ENCODE data around the gene FAM240A. TPM values are rescaled to one million over a fixed set of nuclear protein-coding genes. Genes with fewer than 3 reads are reported as not detected.
A peak's percentile ranks its signal among the peaks of the same experiment; 100 is the strongest.

The FAM240A gene
- total RNA-seq, 2 experiments from 2014 or later = not detected

DNA sequence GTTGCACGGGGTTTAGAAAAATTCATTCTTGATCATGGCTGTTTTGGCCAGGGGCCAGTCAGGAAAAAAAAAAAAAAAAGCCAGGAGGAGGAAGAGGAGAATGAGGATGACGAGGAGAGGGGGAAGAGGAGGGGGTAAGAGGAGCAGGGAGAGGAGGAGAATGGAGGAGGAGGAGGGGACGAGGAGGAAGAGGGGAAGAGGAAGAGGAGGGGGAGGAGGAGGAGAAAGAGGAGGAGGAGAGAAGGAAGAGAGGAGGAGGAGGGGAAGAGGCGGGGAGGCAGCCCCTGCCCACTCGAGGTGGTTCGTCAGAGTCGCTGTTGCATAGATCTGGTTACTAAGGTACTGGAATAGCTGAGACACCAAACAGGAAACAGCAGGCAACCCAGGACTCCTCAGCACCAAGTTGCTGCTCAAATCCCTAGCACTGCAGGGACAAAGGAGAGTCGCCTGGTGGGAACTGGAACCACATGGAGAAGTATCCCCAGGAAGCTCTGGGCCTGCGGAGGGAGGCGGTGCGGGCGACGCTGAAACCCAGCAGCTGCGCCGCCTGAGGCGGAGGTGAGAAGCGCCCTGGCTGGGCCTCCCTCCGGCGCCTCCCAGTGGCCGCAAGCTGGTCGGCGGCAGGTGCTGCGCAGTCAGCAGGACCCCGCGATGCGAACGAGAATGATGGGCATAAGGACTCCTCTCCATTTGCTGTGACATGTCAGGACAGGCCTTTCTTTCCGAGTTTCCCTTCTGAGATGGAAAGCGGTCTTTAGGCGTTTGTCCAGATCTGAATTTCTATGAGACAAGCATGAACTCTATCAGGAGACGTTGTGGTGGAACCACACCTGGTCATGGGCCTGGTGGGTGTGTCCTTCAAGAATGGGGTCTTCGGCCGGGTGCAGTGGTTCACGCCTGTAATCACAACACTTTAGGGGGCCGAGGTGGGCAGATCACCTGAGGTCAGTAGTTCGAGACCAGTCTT is 17.5 kb downstream of the FAM240A start:
- peak; percentile 85 for DNase-seq
- Mint-ChIP-seq H3K9me3 (ENCODE audit: insufficient read depth) (no peaks in the 10 kb centered on the region), H3K27me3 (ENCODE audit: low read depth) (peaks cover 3% of the 10 kb centered on the region), H3K4me1 (ENCODE audit: low read depth) (peaks cover 17% of the 10 kb centered on the region), H3K27ac (no peak overlapping the region), H3K36me3 (ENCODE audit: low read depth) (no peaks in the 10 kb centered on the region), H3K4me3 (peak overlapping the region; percentile 37)
- peak; percentile 100 for ATAC-seq
- ChIA-PET POLR2A (no interaction called here), CTCF (interaction anchor here (0.7 to 11.2 kb wide), 52 partner anchors 9 to 910 kb away, joined by 3 to 222 read pairs (median 5); partner anchors contain the start of genes ALS2CL, CCR5AS, CCRL2 and FAM240A)

DNA sequence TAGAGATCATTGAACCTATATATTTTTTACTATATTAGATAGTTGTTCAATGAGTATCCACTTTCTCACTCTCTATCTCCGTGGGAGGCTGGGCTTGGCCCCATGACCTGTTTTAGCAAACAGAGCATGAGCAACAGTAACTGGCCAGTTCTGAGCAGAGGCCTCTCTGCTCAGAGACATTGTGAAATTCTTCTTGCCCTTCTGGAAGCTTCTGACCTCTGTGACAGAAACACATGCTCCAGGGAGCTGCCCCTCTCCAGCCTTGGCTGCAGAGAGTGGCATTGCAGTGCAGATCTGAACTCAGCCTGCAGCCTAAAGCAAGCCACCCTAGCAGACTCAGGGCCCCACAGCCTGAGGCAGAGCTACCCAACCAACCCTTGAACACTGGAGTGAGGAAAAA is 20.5 kb downstream of the FAM240A start:
- Mint-ChIP-seq H3K9me3 (ENCODE audit: insufficient read depth) (no peaks in the 10 kb centered on the region), H3K27ac (no peak overlapping the region), H3K4me3 (no peak overlapping the region), H3K4me1 (ENCODE audit: low read depth) (peaks cover 19% of the 10 kb centered on the region), H3K36me3 (ENCODE audit: low read depth) (no peaks in the 10 kb centered on the region), H3K27me3 (ENCODE audit: low read depth) (peaks cover 11% of the 10 kb centered on the region)
- ChIA-PET POLR2A (no interaction called here), CTCF (interaction anchor here (1.4 to 11.2 kb wide), 2 partner anchors 136 to 144 kb away, joined by 3 to 222 read pairs; no protein-coding TSS in a partner anchor)
- ATAC-seq (no peak), DNase-seq (no peak)

DNA sequence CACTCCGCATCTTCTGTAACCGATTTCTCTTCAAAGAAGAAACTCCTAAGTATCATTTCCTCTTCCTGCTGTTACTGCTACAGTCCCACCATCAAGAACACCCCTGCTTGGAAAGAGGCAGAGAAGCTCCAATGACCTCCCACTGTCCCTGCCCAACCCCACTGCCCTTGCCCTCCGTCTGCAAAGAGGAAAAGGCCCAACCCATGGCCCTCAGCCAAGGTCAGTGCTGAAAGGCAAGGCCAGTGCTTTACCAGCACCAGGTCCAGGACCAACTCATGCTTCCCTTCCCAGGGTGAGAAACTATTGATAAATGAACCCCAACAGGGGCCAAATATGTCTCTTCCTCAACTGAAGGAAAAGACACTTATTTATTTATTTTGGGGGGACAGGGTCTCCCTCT is 22.5 kb downstream of the FAM240A start:
- no peak for ATAC-seq
- Mint-ChIP-seq H3K4me1 (ENCODE audit: low read depth) (peaks cover 11% of the 10 kb centered on the region), H3K27ac (no peak overlapping the region), H3K27me3 (ENCODE audit: low read depth) (peaks cover 15% of the 10 kb centered on the region), H3K9me3 (ENCODE audit: insufficient read depth) (no peaks in the 10 kb centered on the region), H3K4me3 (no peak overlapping the region), H3K36me3 (ENCODE audit: low read depth) (no peaks in the 10 kb centered on the region)
- no peak for DNase-seq
- POLR2A ChIA-PET = no interaction called here
- CTCF ChIA-PET = interaction anchor here (11.2 kb wide), 1 partner anchor 147 kb away, joined by 222 read pairs; no protein-coding TSS in a partner anchor

DNA sequence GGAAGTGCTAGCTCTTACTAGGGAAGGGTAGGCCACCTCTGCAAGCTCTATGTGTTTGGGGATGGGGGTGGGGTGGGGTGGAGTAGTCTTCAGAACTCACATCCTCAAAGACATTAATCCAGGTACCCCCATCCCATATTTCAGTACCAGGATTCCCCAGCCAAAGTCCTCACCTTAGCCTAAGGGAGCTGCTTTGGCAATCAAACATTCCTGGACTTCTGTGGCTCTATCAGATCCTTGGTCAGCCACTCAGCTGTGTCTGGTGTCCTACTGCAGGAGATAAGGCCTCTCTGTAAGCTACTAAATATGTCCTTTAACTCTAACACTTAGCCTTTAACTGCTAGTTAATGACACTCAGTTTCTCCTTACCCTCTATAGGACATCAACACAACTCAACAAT is 26.9 kb downstream of the FAM240A start:
- Mint-ChIP-seq H3K36me3 (ENCODE audit: low read depth) (no peaks in the 10 kb centered on the region), H3K27me3 (ENCODE audit: low read depth) (peaks cover 36% of the 10 kb centered on the region), H3K4me1 (ENCODE audit: low read depth) (peaks cover 7% of the 10 kb centered on the region), H3K9me3 (ENCODE audit: insufficient read depth) (no peaks in the 10 kb centered on the region), H3K4me3 (no peak overlapping the region), H3K27ac (no peak overlapping the region)
- ChIA-PET POLR2A (no interaction called here), CTCF (interaction anchor here (0.6 to 5.2 kb wide), 3 partner anchors 9 to 210 kb away, joined by 3 to 22 read pairs (median 17); no protein-coding TSS in a partner anchor)
- DNase-seq (no peak), ATAC-seq (no peak)

DNA sequence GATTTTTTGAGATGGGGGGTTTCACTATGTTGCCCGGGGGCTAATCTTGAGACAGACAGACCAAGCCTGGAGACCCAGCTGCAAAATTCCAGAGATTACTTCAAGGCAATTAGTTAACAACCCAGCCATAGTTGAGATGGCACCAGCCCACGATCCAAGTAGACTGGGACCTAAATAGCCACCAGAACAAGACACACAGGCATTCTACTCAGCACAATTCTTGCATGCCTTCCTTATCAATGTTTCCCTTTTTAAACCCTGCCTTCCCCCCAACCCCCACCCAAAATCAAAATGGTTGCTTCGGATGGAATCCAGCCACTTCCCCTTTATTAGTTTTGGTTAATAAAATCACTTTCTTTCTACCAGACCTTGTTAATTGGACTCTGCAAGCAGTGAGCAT is 28.6 kb downstream of the FAM240A start:
- Mint-ChIP-seq H3K4me1 (ENCODE audit: low read depth) (no peaks in the 10 kb centered on the region), H3K4me3 (no peak overlapping the region), H3K27me3 (ENCODE audit: low read depth) (peaks cover 36% of the 10 kb centered on the region), H3K36me3 (ENCODE audit: low read depth) (no peaks in the 10 kb centered on the region), H3K27ac (no peak overlapping the region), H3K9me3 (ENCODE audit: insufficient read depth) (no peaks in the 10 kb centered on the region)
- DNase-seq (no peak), ATAC-seq (no peak)
- CTCF ChIA-PET = interaction anchor here (0.6 to 5.2 kb wide), 4 partner anchors 11 to 970 kb away, joined by 3 to 22 read pairs (median 10); no protein-coding TSS in a partner anchor
- POLR2A ChIA-PET = interaction anchor here (0.6 kb wide), 1 partner anchor 438 kb away, joined by 3 read pairs; no protein-coding TSS in a partner anchor

DNA sequence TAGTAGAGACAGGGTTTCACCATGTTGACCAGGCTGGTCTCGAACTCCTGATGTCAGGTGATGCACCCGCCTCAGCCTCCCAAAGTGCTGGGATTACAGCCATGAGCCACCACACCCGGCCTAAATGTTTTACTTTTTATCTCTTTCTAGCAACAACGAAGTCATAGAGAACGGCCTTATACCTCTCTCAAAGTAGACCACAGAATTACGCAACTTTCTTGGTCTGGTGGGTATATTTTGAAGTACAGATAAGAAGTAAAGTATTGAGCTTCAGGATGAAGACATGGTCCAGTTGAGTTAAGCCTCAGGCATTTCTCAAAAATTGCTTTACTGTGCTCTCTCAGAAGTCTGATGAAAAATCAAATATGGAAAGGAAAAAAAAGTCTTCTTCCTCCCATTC is 30.6 kb downstream of the FAM240A start:
- POLR2A ChIA-PET = no interaction called here
- H3K4me3 Mint-ChIP-seq = no peak overlapping the region
- no peaks in the 10 kb centered on the region for H3K9me3 Mint-ChIP-seq (ENCODE audit: insufficient read depth)
- CTCF ChIA-PET = interaction anchor here (5.2 kb wide), 1 partner anchor 154 kb away, joined by 22 read pairs; no protein-coding TSS in a partner anchor
- no peak overlapping the region for H3K27ac Mint-ChIP-seq
- H3K36me3 Mint-ChIP-seq (ENCODE audit: low read depth) = no peaks in the 10 kb centered on the region
- ATAC-seq (no peak), DNase-seq (no peak)
- peaks cover 39% of the 10 kb centered on the region for H3K27me3 Mint-ChIP-seq (ENCODE audit: low read depth)
- no peaks in the 10 kb centered on the region for H3K4me1 Mint-ChIP-seq (ENCODE audit: low read depth)

DNA sequence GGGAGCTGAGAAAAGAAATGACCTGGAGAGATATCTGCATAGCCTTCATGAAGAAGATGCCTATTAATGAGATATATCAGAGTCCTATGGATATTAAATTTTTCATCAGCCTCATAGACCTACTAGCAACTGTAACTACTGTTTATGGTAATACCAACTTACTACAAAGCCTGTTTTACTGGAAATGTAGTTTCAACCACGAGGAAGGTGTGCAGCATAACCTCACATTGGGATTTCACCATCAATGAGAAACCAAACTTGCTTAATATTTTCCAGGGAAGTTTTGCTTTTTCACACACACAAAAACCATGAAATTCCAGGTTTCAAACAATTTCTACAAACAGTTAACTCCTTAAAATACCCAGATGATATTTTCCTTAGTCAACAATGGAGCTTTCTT is 31.4 kb downstream of the FAM240A start:
- Mint-ChIP-seq H3K4me3 (no peak overlapping the region), H3K36me3 (ENCODE audit: low read depth) (no peaks in the 10 kb centered on the region), H3K4me1 (ENCODE audit: low read depth) (no peaks in the 10 kb centered on the region), H3K9me3 (ENCODE audit: insufficient read depth) (no peaks in the 10 kb centered on the region), H3K27me3 (ENCODE audit: low read depth) (peaks cover 39% of the 10 kb centered on the region), H3K27ac (no peak overlapping the region)
- ChIA-PET CTCF (interaction anchor here (5.2 kb wide), 1 partner anchor 155 kb away, joined by 22 read pairs; no protein-coding TSS in a partner anchor), POLR2A (no interaction called here)
- DNase-seq (no peak), ATAC-seq (no peak)

DNA sequence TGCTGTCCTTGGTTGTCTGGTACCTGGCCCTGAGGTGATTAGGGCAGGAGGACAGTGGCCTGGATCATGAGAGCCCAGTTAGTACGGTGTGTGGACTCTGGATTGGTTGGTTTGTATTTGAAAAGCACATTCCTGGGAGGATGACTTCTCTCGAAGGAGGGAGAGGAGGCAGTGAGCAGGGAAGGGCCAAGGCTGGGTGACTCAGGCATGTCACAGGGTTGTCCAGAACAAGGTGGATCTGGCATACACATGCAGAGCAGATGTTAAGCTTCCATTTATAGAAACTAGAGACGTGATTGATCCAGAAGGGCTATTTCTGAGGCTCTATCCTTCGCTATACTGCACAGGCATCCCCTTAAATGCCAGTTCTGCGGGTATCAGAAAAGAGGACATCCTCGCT is 34.4 kb downstream of the FAM240A start:
- Mint-ChIP-seq H3K27me3 (ENCODE audit: low read depth) (peaks cover 32% of the 10 kb centered on the region), H3K4me3 (no peak overlapping the region), H3K4me1 (ENCODE audit: low read depth) (no peaks in the 10 kb centered on the region), H3K27ac (no peak overlapping the region), H3K9me3 (ENCODE audit: insufficient read depth) (peaks cover 3% of the 10 kb centered on the region), H3K36me3 (ENCODE audit: low read depth) (no peaks in the 10 kb centered on the region)
- ATAC-seq (no peak), DNase-seq (no peak)
- POLR2A ChIA-PET = no interaction called here
- CTCF ChIA-PET = no interaction called here

DNA sequence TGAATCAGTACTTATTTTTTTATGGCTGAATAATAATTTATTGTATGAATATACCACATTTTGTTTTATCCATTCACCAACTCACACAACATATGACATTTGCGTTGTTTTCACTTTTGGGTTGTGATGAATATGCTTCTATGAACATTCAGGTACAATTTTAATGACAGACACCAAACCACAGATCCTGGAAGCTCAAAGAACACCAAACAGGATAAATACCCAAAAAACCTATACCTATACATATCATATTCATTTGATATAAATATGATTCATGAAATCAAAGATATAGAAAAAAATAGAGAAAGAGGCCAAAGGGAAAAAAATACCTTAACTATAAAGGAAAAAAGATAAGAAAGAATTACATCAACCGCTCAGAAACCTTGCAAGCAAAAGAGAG is 35.8 kb downstream of the FAM240A start:
- ATAC-seq (no peak), DNase-seq (no peak)
- Mint-ChIP-seq H3K27ac (no peak overlapping the region), H3K4me3 (no peak overlapping the region), H3K36me3 (ENCODE audit: low read depth) (no peaks in the 10 kb centered on the region), H3K27me3 (ENCODE audit: low read depth) (peaks cover 36% of the 10 kb centered on the region), H3K9me3 (ENCODE audit: insufficient read depth) (peaks cover 12% of the 10 kb centered on the region), H3K4me1 (ENCODE audit: low read depth) (no peaks in the 10 kb centered on the region)
- CTCF ChIA-PET = no interaction called here
- POLR2A ChIA-PET = no interaction called here

DNA sequence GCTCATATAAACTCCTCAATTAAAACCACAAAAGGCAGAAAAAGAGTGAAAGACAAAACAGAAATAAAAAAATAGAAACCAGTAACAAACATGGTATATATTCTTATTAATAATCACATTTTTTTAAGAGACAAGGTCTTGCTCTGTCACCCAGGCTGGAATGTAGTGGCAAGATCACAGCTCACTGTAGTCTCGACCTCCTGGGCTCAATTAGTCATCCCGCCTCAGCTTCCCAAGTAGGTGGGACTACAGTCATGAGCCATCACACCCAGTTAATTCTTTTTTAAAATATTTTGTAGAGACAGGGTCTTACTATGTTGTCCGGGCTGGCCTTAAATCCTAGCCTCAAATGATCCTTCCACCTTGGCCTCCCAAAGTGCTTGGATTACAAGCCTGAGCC is 37.1 kb downstream of the FAM240A start:
- ATAC-seq = no peak
- CTCF ChIA-PET = interaction anchor here (0.7 kb wide), 1 partner anchor 161 kb away, joined by 3 read pairs; no protein-coding TSS in a partner anchor
- peaks cover 34% of the 10 kb centered on the region for H3K27me3 Mint-ChIP-seq (ENCODE audit: low read depth)
- POLR2A ChIA-PET = no interaction called here
- DNase-seq = no peak
- no peaks in the 10 kb centered on the region for H3K36me3 Mint-ChIP-seq (ENCODE audit: low read depth)
- H3K9me3 Mint-ChIP-seq (ENCODE audit: insufficient read depth) = peaks cover 12% of the 10 kb centered on the region
- H3K4me1 Mint-ChIP-seq (ENCODE audit: low read depth) = no peaks in the 10 kb centered on the region
- H3K4me3 Mint-ChIP-seq = no peak overlapping the region
- no peak overlapping the region for H3K27ac Mint-ChIP-seq

DNA sequence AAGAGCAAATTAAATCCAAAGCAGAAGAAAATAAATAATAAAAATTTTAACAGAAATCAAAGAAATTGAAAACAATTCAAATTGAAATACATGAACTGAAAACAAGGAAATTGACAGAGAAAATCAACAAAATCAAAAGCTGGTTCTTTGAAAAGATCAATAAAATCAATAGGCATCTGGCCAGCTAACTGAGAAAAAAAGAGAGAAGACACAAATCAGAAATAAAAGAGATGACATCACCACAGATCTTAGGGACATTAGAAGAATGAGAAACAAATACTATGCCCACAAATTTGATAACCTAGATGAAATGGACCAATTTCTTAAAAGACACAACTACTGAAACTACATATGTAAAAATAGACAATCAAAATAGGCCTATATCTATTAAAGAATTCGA is 38.8 kb downstream of the FAM240A start:
- no peak overlapping the region for H3K4me3 Mint-ChIP-seq
- H3K9me3 Mint-ChIP-seq (ENCODE audit: insufficient read depth) = peaks cover 12% of the 10 kb centered on the region
- CTCF ChIA-PET = no interaction called here
- no peaks in the 10 kb centered on the region for H3K36me3 Mint-ChIP-seq (ENCODE audit: low read depth)
- ATAC-seq (no peak), DNase-seq (no peak)
- H3K27me3 Mint-ChIP-seq (ENCODE audit: low read depth) = peaks cover 38% of the 10 kb centered on the region
- POLR2A ChIA-PET = no interaction called here
- no peaks in the 10 kb centered on the region for H3K4me1 Mint-ChIP-seq (ENCODE audit: low read depth)
- H3K27ac Mint-ChIP-seq = no peak overlapping the region

DNA sequence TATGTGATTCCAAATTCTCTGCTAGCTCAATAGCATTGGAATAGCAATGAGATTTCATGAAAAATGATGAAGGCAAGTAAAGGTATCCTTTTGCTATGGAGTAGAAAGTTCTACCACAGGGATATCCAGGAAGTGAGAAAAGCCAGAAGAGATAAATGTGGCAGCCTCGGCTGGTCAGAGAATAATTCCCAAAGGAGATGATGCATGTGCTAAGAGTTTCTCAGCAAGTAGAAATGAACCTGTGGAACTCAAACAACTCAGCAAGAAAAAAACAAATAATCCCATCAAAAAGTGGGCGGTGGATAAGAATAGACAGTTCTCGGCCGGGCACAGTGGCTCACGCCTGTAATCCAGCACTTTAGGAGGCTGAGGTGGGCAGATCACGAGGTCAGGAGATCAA is 42.9 kb downstream of the FAM240A start:
- DNase-seq (no peak), ATAC-seq (no peak)
- Mint-ChIP-seq H3K4me3 (no peak overlapping the region), H3K9me3 (ENCODE audit: insufficient read depth) (peaks cover 12% of the 10 kb centered on the region), H3K36me3 (ENCODE audit: low read depth) (no peaks in the 10 kb centered on the region), H3K27me3 (ENCODE audit: low read depth) (peaks cover 28% of the 10 kb centered on the region), H3K4me1 (ENCODE audit: low read depth) (peaks cover 4% of the 10 kb centered on the region), H3K27ac (no peak overlapping the region)
- POLR2A ChIA-PET = no interaction called here
- CTCF ChIA-PET = no interaction called here

Data from activated CD8-positive, alpha-beta T cell treated with anti-CD3 and anti-CD28 coated beads, Interleukin-2, amount 10 ng/mL, durations not matched to agents 7 days and 5 days (primary cell).